ENCODE data around the gene CYP27B1. TPM values are rescaled to one million over a fixed set of nuclear protein-coding genes. Genes with fewer than 3 reads are reported as not detected.

CYP27B1 gene
- total and polyA plus RNA-seq, 2 experiments from 2014 or later, result 0.33 to 1.3 TPM

DNA sequence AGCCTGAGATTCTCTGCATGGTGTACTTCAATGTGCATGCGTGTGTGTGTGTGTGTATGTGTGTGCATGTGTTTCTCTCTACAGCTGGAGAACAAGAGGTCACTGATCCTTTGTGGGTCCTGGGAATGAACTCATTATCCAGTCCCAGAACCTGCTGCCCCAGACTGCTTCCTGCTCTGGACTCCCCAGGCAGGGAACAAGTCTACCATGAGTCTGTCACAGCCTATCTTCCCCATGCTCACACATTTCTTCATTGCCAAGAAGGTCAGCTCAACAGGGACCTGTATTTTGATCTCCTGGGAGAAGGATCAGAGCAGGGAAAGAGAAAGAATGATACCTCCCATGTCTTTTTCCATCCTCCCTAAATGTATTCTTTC lies 25.5 kb downstream of the CYP27B1 start:
- Histone ChIP-seq H3K4me1 (ENCODE audit: low read depth) (peaks cover 5% of the 10 kb centered on the region), H3K27ac (no peak overlapping the region), H3K9me3 (ENCODE audit: low read depth) (no peaks in the 10 kb centered on the region), H3K27me3 (peaks cover 71% of the 10 kb centered on the region), H3K4me3 (no peak overlapping the region), H3K36me3 (peaks cover 2% of the 10 kb centered on the region)
- DNase-seq (ENCODE audit: low read depth in 1 of 2, low spot score in 1 of 2), result no peak
- TF ChIP-seq, protein P1, sequence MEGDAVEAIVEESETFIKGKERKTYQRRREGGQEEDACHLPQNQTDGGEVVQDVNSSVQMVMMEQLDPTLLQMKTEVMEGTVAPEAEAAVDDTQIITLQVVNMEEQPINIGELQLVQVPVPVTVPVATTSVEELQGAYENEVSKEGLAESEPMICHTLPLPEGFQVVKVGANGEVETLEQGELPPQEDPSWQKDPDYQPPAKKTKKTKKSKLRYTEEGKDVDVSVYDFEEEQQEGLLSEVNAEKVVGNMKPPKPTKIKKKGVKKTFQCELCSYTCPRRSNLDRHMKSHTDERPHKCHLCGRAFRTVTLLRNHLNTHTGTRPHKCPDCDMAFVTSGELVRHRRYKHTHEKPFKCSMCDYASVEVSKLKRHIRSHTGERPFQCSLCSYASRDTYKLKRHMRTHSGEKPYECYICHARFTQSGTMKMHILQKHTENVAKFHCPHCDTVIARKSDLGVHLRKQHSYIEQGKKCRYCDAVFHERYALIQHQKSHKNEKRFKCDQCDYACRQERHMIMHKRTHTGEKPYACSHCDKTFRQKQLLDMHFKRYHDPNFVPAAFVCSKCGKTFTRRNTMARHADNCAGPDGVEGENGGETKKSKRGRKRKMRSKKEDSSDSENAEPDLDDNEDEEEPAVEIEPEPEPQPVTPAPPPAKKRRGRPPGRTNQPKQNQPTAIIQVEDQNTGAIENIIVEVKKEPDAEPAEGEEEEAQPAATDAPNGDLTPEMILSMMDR (IDR thresholded peaks at IDR 0.05; ENCODE audit: low read depth, low read length), result no peak

DNA sequence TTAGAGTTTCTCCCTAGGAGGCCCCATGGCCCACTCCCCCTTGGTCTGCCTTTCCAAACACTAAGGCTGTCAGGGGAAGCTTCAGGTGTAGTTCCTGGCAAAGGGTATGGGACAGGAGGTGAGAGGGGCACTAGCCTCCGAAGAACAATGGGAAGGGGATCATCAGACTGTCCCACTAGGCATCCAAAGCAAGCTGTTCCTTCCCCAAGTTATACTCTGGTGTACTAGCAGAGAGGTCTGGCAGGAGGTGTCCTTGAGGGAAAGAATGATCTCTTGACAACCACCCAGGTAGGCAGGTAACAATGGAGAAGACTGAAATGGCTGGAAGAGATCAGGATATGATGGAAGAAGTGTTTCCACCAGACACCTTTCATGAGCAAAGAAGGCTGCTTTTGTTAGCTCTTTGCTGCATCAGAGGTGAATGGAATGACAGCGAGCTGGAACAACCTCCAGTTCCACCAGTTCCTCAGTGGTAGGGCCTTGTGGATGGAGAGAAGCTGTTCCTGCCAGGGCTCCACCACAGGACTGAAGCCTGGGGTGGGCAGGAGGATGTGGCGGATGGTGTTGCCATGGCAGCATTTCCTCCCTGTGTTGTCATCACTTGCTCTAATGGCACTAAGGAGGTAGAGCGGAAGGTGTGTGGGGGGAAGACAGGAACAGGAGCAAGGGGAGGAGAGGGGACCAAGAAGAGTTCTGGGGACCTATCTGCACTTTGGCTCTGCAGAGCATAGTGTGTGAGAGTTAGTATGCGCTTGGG lies 26.0 kb downstream of the CYP27B1 start:
- DNase-seq (ENCODE audit: low read depth in 1 of 2, low spot score in 1 of 2), result no peak
- H3K27me3 ChIP-seq, result peaks cover 77% of the 10 kb centered on the region

DNA sequence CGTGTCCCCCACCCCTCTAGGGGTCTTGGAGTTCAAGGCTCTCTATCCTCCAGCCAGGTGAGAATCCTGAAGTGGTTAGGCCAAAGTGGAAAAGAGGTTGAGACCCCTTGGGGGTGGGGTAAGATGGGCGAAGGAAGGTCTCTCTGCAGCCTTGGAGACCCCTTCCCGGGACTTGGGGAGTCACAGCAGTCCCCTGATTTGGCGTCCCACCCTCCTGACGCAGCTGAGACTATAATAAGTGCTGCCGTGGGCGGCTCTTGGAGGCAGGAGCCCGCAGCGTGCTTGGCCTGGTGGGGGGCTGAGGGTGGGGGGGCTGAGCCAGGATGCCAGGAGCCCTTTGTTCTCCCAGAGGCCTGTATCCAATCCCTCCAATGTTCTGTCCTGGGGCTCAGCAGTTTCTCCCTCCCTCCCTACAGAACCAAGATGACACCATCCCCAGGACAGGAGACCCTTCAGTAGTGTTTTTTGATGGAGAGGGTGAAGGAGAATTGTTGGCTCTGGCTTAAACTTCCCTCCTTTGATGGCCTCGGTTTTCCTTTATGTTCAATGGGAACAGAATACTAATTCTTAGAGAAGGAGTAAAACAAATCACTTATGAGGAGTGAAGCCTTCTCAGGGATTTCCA lies 26.9 kb downstream of the CYP27B1 start:
- TF ChIP-seq, protein P1 (IDR thresholded peaks at IDR 0.05; ENCODE audit: low read depth, low read length), result no peak
- Histone ChIP-seq H3K4me1 (ENCODE audit: low read depth) (peaks cover 5% of the 10 kb centered on the region), H3K27me3 (peaks cover 85% of the 10 kb centered on the region), H3K36me3 (no peaks in the 10 kb centered on the region), H3K9me3 (ENCODE audit: low read depth) (no peaks in the 10 kb centered on the region), H3K27ac (no peak overlapping the region), H3K4me3 (no peak overlapping the region)
- DNase-seq (ENCODE audit: low read depth in 1 of 2, low spot score in 1 of 2), result no peak

More for the DNA sequence above, 26.0 kb downstream of the CYP27B1 start:
- no peaks in the 10 kb centered on the region for H3K9me3 ChIP-seq (ENCODE audit: low read depth)
- H3K4me1 ChIP-seq (ENCODE audit: low read depth), result peaks cover 5% of the 10 kb centered on the region
- no peaks in the 10 kb centered on the region for H3K36me3 ChIP-seq
- H3K27ac ChIP-seq, result no peak overlapping the region
- TF ChIP-seq, protein P1 (IDR thresholded peaks at IDR 0.05; ENCODE audit: low read depth, low read length), result no peak
- no peak overlapping the region for H3K4me3 ChIP-seq

DNA sequence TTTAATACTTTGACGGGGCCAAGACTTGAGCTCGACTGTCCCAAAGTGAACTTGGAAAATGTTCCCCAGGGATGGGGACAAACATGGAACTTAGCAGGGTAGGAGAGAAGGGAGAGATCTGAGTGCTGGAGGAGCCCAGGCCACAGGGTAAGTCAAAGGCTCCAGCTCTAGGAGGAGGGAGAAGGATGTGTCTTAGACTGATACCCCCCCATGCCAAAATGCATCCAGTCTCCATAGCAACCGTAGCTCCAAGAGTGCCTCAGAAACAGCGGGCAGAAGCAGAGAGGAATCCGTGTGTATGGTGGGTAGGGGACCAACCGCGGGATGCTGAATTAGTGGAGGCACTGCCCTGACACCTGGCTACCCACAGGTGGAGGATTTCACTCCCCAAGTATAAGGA lies 27.5 kb downstream of the CYP27B1 start:
- peaks cover 91% of the 10 kb centered on the region for H3K27me3 ChIP-seq

DNA sequence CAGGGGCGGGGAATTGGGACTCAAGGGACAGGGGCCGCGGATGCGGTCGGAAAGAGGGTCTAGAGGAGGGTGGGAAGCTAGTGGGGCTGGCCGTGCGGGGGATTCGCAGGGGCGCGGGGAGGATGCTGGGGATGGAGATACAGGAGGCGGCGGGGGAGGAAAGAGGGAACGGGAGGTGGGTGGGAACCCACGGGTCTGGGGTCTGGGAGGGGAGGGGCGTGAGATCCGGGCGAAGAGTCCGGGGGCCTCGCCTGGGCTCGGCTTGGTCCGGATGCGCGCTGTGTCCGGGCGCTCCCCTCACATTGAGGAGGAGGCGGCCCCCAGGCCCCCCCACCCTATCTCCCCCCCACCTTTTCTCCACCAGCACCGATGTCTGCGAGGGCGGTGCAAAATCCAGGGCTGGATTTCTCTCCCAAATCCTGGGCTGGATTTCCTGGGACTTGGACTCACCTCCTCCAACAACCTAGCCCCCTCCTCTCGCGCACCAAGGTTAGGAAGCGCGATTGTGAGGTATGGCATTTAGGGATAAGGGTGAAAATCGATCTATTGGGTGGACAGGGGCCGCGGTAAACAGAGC lies 28.1 kb downstream of the CYP27B1 start, which contains the start of gene AGAP2:
AGAP2 (minus strand) TSS at position 82 of the 577 bp plus-strand sequence. CDS start 496 bp downstream, outside the sequence.
- Histone ChIP-seq H3K4me1 (ENCODE audit: low read depth) (peaks cover 5% of the 10 kb centered on the region), H3K4me3 (peak within 1 kb of the TSS; percentile 24)

More for the DNA sequence above, 27.5 kb downstream of the CYP27B1 start:
- Histone ChIP-seq H3K9me3 (ENCODE audit: low read depth) (no peaks in the 10 kb centered on the region), H3K4me3 (no peak overlapping the region), H3K4me1 (ENCODE audit: low read depth) (peaks cover 5% of the 10 kb centered on the region), H3K36me3 (no peaks in the 10 kb centered on the region), H3K27ac (no peak overlapping the region)
- TF ChIP-seq, protein P1 (IDR thresholded peaks at IDR 0.05; ENCODE audit: low read depth, low read length), result no peak
- no peak for DNase-seq (ENCODE audit: low read depth in 1 of 2, low spot score in 1 of 2)

More for the DNA sequence above, 28.1 kb downstream of the CYP27B1 start, which contains the start of gene AGAP2:
- Histone ChIP-seq H3K9me3 (ENCODE audit: low read depth) (no peaks in the 10 kb centered on the region), H3K27ac (no peak within 1 kb of the TSS), H3K27me3 (peaks cover 98% of the 10 kb centered on the region), H3K36me3 (no peaks in the 10 kb centered on the region)
- TF ChIP-seq, protein P1 (IDR thresholded peaks at IDR 0.05; ENCODE audit: low read depth, low read length), result no peak
- DNase-seq (ENCODE audit: low read depth in 1 of 2, low spot score in 1 of 2), result peak; percentile 21 to 48
